Measurements from ENCODE around the gene FARP2.

The FARP2 gene

GRCh38 chr2:241473399-241473798 lies 117.3 kb downstream of the FARP2 start:
- Histone ChIP-seq H3K4me3 (ENCODE audit: low read length, poor library complexity, severe bottlenecking) (no peak overlapping the region), H3K4me1 (ENCODE audit: insufficient read depth, low read length, poor library complexity, severe bottlenecking) (no peaks in the 10 kb centered on the region), H4K20me1 (ENCODE audit: insufficient read depth, low read length, poor library complexity, severe bottlenecking) (no peaks in the 10 kb centered on the region), H3K36me3 (ENCODE audit: insufficient read depth, low read length) (no peaks in the 10 kb centered on the region), H3K9me2 (replicated peaks; ENCODE audit: low read depth, low read length) (no peaks in the 10 kb centered on the region), H3K4me2 (ENCODE audit: low read depth, low read length, poor library complexity, severe bottlenecking) (no peak overlapping the region), H3K79me2 (ENCODE audit: insufficient read depth, low read length) (no peaks in the 10 kb centered on the region), H2AFZ (ENCODE audit: low read length) (no peak overlapping the region), H3F3A (ENCODE audit: low read depth) (no peaks in the 10 kb centered on the region), H3K9me3 (ENCODE audit: insufficient read depth, low read depth, low read length) (no peaks in the 10 kb centered on the region), H3K9ac (ENCODE audit: low read depth, low read length, poor library complexity, severe bottlenecking) (no peak overlapping the region), H3K27me3 (ENCODE audit: insufficient read depth, low read length, poor library complexity, severe bottlenecking) (no peaks in the 10 kb centered on the region)
- TF ChIP-seq, protein P1, sequence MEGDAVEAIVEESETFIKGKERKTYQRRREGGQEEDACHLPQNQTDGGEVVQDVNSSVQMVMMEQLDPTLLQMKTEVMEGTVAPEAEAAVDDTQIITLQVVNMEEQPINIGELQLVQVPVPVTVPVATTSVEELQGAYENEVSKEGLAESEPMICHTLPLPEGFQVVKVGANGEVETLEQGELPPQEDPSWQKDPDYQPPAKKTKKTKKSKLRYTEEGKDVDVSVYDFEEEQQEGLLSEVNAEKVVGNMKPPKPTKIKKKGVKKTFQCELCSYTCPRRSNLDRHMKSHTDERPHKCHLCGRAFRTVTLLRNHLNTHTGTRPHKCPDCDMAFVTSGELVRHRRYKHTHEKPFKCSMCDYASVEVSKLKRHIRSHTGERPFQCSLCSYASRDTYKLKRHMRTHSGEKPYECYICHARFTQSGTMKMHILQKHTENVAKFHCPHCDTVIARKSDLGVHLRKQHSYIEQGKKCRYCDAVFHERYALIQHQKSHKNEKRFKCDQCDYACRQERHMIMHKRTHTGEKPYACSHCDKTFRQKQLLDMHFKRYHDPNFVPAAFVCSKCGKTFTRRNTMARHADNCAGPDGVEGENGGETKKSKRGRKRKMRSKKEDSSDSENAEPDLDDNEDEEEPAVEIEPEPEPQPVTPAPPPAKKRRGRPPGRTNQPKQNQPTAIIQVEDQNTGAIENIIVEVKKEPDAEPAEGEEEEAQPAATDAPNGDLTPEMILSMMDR (conservative IDR thresholded peaks at IDR 0.05; ENCODE audit: low read length), result no peak
- no peak for TF ChIP-seq EZH2phosphoT487 (IDR thresholded peaks at IDR 0.05; ENCODE audit: borderline replicate concordance)

DNA sequence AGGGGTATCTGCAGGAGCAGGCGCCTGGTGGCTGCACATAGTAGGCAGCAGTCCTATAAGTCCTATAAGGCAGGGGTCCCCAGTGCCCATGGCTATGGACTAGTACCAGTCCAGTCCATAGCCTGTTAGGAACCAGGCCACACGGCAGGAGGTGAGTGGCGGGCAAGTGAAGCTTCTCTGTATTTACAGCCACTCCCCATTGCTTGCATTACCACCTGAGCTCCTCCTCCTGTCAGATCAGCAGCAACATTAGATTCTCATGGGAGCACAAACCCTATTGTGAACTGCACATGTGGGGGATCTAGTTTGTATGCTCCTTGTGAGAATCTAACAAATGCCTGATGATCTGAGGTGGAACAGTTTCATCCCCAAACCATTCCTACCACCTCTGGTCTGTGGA lies 119.2 kb downstream of the FARP2 start:
- H4K20me1 ChIP-seq (ENCODE audit: insufficient read depth, low read length, poor library complexity, severe bottlenecking), result no peaks in the 10 kb centered on the region
- H3K27me3 ChIP-seq (ENCODE audit: insufficient read depth, low read length, poor library complexity, severe bottlenecking), result no peaks in the 10 kb centered on the region
- no peaks in the 10 kb centered on the region for H3K36me3 ChIP-seq (ENCODE audit: insufficient read depth, low read length)
- H3K9me3 ChIP-seq (ENCODE audit: insufficient read depth, low read depth, low read length), result no peaks in the 10 kb centered on the region
- H3K9me2 ChIP-seq (replicated peaks; ENCODE audit: low read depth, low read length), result no peaks in the 10 kb centered on the region
- no peak overlapping the region for H2AFZ ChIP-seq (ENCODE audit: low read length)
- H3K4me2 ChIP-seq (ENCODE audit: low read depth, low read length, poor library complexity, severe bottlenecking), result no peak overlapping the region
- TF ChIP-seq, protein P1 (conservative IDR thresholded peaks at IDR 0.05; ENCODE audit: low read length), result no peak
- TF ChIP-seq EZH2phosphoT487 (IDR thresholded peaks at IDR 0.05; ENCODE audit: borderline replicate concordance), result no peak
- H3K9ac ChIP-seq (ENCODE audit: low read depth, low read length, poor library complexity, severe bottlenecking), result no peak overlapping the region
- no peaks in the 10 kb centered on the region for H3K79me2 ChIP-seq (ENCODE audit: insufficient read depth, low read length)
- H3F3A ChIP-seq (ENCODE audit: low read depth), result no peaks in the 10 kb centered on the region
- no peaks in the 10 kb centered on the region for H3K4me1 ChIP-seq (ENCODE audit: insufficient read depth, low read length, poor library complexity, severe bottlenecking)
- no peak overlapping the region for H3K4me3 ChIP-seq (ENCODE audit: low read length, poor library complexity, severe bottlenecking)

GRCh38 chr2:241478166-241478565 lies 122.1 kb downstream of the FARP2 start:
- Histone ChIP-seq H2AFZ (ENCODE audit: low read length) (no peak overlapping the region), H3K4me1 (ENCODE audit: insufficient read depth, low read length, poor library complexity, severe bottlenecking) (no peaks in the 10 kb centered on the region), H3K79me2 (ENCODE audit: insufficient read depth, low read length) (no peaks in the 10 kb centered on the region), H3K4me3 (ENCODE audit: low read length, poor library complexity, severe bottlenecking) (no peak overlapping the region), H3K27me3 (ENCODE audit: insufficient read depth, low read length, poor library complexity, severe bottlenecking) (no peaks in the 10 kb centered on the region), H3F3A (ENCODE audit: low read depth) (no peaks in the 10 kb centered on the region), H3K9me3 (ENCODE audit: insufficient read depth, low read depth, low read length) (no peaks in the 10 kb centered on the region), H3K9me2 (replicated peaks; ENCODE audit: low read depth, low read length) (no peaks in the 10 kb centered on the region), H3K36me3 (ENCODE audit: insufficient read depth, low read length) (no peaks in the 10 kb centered on the region), H3K9ac (ENCODE audit: low read depth, low read length, poor library complexity, severe bottlenecking) (no peak overlapping the region), H4K20me1 (ENCODE audit: insufficient read depth, low read length, poor library complexity, severe bottlenecking) (no peaks in the 10 kb centered on the region), H3K4me2 (ENCODE audit: low read depth, low read length, poor library complexity, severe bottlenecking) (no peak overlapping the region)
- TF ChIP-seq, protein P1 (conservative IDR thresholded peaks at IDR 0.05; ENCODE audit: low read length), result no peak
- no peak for TF ChIP-seq EZH2phosphoT487 (IDR thresholded peaks at IDR 0.05; ENCODE audit: borderline replicate concordance)

All from Loucy (cell line).